ENCODE data around the gene SERTM2.
A peak's percentile ranks its signal among the peaks of the same experiment; 100 is the strongest.

SERTM2 gene

GRCh38 chrX:111511477-111511876, at the start of gene SERTM2:
SERTM2 (plus strand) TSS chrX:111511645; CDS start chrX:111518858, 7,213 bp downstream.
- H3K36me3 Mint-ChIP-seq (ENCODE audit: low read depth), result no peaks in the 10 kb centered on the region
- no peak for TF ChIP-seq CTCF (IDR thresholded peaks at IDR 0.05)
- H3K27me3 Mint-ChIP-seq (ENCODE audit: low read depth, poor library complexity), result no peaks in the 10 kb centered on the region
- H3K9me3 Mint-ChIP-seq, result no peaks in the 10 kb centered on the region
- H3K27ac Mint-ChIP-seq, result no peak within 1 kb of the TSS
- no peak for DNase-seq
- H3K4me3 Mint-ChIP-seq, result peak within 1 kb of the TSS; percentile 45
- peaks cover 11% of the 10 kb centered on the region for H3K4me1 Mint-ChIP-seq

GRCh38 chrX:111465669-111466068, 45.8 kb upstream of the SERTM2 start:
- Mint-ChIP-seq H3K36me3 (ENCODE audit: low read depth) (no peaks in the 10 kb centered on the region), H3K4me1 (no peaks in the 10 kb centered on the region), H3K27me3 (ENCODE audit: low read depth, poor library complexity) (no peaks in the 10 kb centered on the region), H3K9me3 (peaks cover 22% of the 10 kb centered on the region), H3K4me3 (no peak overlapping the region), H3K27ac (peak overlapping the region; percentile 18)
- TF ChIP-seq CTCF (IDR thresholded peaks at IDR 0.05), result no peak
- DNase-seq, result no peak

- H3K27ac Mint-ChIP-seq, result no peak overlapping the region
- no peak for TF ChIP-seq CTCF (IDR thresholded peaks at IDR 0.05)
- peaks cover 7% of the 10 kb centered on the region for H3K27me3 Mint-ChIP-seq (ENCODE audit: low read depth, poor library complexity)
- DNase-seq, result no peak
- no peaks in the 10 kb centered on the region for H3K36me3 Mint-ChIP-seq (ENCODE audit: low read depth)
- no peak overlapping the region for H3K4me3 Mint-ChIP-seq
- H3K9me3 Mint-ChIP-seq, result peaks cover 28% of the 10 kb centered on the region
- H3K4me1 Mint-ChIP-seq, result no peaks in the 10 kb centered on the region
Measured at GRCh38 chrX:111467896-111468295, 43.5 kb upstream of the SERTM2 start.

GRCh38 chrX:111470681-111471403, 40.6 kb upstream of the SERTM2 start:
- Mint-ChIP-seq H3K9me3 (peaks cover 16% of the 10 kb centered on the region), H3K4me3 (no peak overlapping the region), H3K27me3 (ENCODE audit: low read depth, poor library complexity) (peaks cover 11% of the 10 kb centered on the region), H3K4me1 (no peaks in the 10 kb centered on the region), H3K27ac (no peak overlapping the region), H3K36me3 (ENCODE audit: low read depth) (no peaks in the 10 kb centered on the region)
- no peak for TF ChIP-seq CTCF (IDR thresholded peaks at IDR 0.05)
- no peak for DNase-seq

- no peak for DNase-seq
- Mint-ChIP-seq H3K4me3 (no peak overlapping the region), H3K36me3 (ENCODE audit: low read depth) (peaks cover 9% of the 10 kb centered on the region), H3K4me1 (peaks cover 24% of the 10 kb centered on the region), H3K27ac (no peak overlapping the region), H3K9me3 (peaks cover 28% of the 10 kb centered on the region), H3K27me3 (ENCODE audit: low read depth, poor library complexity) (peaks cover 5% of the 10 kb centered on the region)
- TF ChIP-seq CTCF (IDR thresholded peaks at IDR 0.05), result no peak
Measured at GRCh38 chrX:111481896-111482295, 29.5 kb upstream of the SERTM2 start.

- Mint-ChIP-seq H3K27me3 (ENCODE audit: low read depth, poor library complexity) (peaks cover 5% of the 10 kb centered on the region), H3K27ac (peak overlapping the region; percentile 11), H3K36me3 (ENCODE audit: low read depth) (peaks cover 6% of the 10 kb centered on the region), H3K4me3 (no peak overlapping the region), H3K4me1 (peaks cover 24% of the 10 kb centered on the region), H3K9me3 (peaks cover 22% of the 10 kb centered on the region)
- TF ChIP-seq CTCF (IDR thresholded peaks at IDR 0.05), result no peak
- DNase-seq, result peak; percentile 55
Measured at GRCh38 chrX:111483135-111483534, 28.3 kb upstream of the SERTM2 start.
